K562 treated with DMSO at 1 percent for 24 hours (cell line): ENCODE measurements around the gene CTXN1. TPM values are rescaled to one million over a fixed set of nuclear protein-coding genes. Genes with fewer than 3 reads are reported as not detected.

Source experiments
- total RNA-seq: library from RNA; unstranded; fragments of 300-600 nt; gene quantifications from 2 replicates; pipeline ENCODE4 v1.2.3, GENCODE V29; 2022; ENCODE audit warnings: low read depth; ENCODE audit not compliant: insufficient read depth

Gene CTXN1
- 7.3 and 8.5 TPM in 2 replicates for total RNA-seq

DNA sequence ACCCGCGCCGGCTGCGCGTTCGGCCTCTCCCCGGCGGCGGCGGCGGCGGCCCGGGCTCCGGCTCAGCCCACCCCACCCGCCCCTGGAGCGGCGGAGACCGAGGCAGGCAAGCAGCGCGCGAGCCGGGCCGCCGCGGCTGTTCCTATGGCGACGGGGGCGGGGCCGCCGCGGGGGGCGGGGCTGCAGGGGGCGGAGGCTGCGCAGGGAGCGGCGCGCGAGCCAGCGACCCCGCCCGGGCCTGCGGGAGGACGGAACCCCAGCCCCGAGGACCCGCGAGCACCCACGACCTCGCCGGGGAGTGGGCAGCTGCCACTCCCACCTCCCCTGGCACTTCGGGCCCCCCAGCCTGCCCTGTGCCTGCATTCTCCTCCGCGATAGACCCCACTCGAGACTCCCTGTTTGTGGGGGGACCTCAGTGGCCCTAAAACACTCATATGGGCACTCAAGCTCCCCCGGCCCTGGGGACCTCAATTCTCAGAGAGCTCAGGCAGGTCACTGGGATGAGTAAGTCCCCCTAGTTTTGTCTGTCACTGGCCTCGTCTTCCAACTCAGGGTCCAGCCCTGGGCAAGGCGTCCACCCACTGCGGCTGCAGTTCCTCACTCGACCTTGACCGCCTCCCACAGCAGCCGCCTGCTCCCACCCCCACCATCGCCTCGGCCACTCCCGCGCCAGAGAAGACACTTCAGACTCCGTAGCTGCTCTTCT is at the start of gene CTXN1:
Gene CTXN1, minus strand, starts transcription at position 115 of the 706 bp plus-strand sequence. CDS start 597 bp downstream, outside the sequence.

DNA sequence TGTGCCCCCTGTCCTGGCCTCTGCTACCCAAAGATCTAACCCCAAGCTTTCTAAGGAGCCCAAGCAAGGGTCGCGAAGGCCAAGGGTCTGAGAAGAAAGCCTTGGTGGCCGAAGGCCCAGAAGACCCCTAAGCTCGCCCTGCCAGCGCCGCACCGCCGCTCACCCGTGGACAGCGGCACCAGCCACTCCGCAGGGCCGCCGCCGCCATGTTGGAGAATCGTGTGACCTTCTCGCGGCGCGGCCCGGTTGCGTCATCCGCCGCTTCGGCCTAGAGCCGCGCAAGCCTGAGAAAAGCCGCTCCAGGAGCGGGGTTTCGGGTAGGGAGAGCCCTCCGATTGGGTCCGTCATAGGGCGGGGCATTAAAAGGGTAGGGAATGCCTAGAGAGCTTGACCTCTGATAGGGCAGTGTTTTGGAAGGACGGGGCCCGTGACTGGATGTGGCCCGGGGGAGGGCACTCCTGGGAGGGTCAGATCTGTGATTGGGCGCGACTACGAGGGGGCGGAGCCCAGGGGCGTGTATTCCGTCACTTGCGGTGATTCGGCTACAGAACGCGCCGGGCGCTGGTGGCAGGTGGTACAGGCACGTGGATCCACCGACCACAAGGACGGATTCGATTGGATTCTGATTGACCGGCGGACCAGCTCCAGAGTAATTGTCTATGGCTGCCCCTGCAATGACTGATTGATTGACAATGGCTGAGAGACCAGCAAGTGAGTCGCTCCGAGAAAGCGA is 17.7 kb upstream of the CTXN1 start, which contains the start of gene TIMM44:
Gene TIMM44, minus strand, starts transcription at position 223 of the 733 bp plus-strand sequence. Its CDS starts 15 bp downstream, at position 208.

DNA sequence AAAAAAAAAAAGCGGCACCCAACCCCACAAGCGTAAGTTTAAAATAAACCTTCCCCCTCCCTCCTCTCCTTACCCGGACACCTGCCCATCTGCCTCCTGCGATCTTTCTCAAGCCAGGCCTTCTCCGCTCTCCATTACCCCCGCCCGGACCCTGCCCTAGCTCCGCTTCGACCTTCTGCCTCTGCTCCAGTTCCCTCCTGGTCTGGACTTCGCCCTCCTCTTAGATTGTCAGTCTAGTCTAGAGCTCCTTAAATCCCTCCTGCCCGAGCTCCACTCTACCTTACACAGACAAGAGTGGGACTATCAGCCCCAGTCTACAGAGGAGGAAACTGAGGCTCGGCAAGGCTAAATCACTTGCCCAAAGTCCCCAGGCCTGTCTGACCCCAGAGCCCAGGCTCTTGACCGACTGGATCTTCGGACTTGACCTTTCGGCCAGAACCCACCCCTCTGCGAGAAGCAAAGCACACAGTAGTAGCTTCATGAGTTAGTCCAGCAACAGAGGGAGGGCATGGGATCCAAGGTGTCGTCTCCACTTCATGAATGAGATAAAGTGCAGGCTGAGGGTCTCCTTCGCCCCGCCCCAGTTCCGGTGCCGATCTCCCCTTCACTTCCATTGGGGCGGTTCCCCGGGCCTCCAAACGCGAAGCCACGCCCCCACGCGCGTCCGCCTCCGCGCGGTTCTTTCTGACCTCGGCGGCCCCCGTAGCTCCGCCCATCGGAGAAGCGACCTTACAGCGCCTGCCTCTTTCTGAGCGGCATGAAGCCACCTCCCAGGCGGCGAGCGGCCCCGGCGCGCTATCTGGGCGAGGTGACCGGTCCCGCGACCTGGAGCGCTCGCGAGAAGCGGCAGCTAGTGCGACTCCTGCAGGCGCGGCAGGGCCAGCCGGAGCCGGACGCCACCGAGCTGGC is 6.1 kb downstream of the CTXN1 start, which contains the start of gene SNAPC2:
Gene SNAPC2, plus strand, starts transcription at position 729 of the 909 bp plus-strand sequence. Its CDS starts 29 bp downstream, at position 758.

DNA sequence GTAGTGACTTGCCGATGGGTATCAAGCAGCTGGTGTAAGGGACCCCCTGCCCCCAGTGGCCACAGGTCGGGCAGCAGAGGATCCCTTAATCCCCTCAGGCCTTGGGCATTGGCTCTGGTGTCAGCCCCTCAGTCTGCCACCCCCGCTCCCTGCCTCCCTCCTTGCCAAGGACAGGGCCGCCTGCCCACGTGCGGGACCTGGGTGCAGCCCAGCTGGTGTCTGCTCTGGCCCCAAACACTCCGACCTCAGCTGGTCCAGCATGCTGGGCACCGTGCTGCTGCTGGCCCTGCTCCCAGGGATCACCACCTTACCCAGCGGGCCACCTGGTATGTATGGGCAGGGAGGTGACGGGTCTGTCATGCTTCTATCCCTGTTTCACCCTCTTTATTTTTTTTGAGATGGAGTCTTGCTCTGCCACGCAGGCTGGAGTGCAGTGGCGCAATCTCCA is 11.3 kb downstream of the CTXN1 start, which contains the start of gene TGFBR3L:
Gene TGFBR3L, plus strand, starts transcription at position 233 of the 448 bp plus-strand sequence.

DNA sequence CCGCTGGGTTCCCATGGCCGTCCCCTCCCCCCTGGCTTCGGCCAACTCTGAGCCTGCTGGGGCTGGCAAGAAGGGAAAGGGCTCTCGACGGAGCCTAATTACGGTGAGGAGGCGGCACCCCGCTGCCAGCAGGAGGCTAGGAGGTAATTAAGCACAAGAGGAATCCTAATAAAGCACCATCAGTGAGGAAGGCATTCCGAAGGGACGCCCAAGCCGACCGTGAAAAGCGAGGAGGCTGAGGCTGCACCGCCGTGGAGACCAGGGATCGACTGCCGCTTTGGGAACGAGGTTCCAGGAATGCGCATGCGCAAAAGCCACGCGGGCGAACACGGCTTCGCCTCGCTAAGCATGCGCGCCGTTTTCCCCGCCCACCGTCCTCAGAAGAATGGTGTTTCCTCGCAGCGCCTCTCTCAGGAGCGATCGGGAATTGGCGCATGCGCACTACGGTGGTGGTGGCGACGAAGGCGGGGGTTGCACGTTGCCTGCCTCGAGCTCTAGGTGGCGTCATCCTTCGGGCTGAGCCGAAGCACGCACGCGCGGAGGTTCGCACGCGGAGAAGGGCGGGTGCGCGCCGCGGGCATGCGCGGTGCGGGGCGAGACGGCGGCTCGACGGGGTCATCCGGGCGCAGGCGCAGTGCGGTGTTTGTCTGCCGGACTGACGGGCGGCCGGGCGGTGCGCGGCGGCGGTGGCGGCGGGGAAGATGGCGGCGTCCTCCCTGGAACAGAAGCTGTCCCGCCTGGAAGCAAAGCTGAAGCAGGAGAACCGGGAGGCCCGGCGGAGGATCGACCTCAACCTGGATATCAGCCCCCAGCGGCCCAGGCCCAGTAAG is 22.5 kb downstream of the CTXN1 start, which contains the start of gene MAP2K7:
Gene MAP2K7, plus strand, starts transcription at position 634 of the 830 bp plus-strand sequence. Its CDS starts 68 bp downstream, at position 702.

DNA sequence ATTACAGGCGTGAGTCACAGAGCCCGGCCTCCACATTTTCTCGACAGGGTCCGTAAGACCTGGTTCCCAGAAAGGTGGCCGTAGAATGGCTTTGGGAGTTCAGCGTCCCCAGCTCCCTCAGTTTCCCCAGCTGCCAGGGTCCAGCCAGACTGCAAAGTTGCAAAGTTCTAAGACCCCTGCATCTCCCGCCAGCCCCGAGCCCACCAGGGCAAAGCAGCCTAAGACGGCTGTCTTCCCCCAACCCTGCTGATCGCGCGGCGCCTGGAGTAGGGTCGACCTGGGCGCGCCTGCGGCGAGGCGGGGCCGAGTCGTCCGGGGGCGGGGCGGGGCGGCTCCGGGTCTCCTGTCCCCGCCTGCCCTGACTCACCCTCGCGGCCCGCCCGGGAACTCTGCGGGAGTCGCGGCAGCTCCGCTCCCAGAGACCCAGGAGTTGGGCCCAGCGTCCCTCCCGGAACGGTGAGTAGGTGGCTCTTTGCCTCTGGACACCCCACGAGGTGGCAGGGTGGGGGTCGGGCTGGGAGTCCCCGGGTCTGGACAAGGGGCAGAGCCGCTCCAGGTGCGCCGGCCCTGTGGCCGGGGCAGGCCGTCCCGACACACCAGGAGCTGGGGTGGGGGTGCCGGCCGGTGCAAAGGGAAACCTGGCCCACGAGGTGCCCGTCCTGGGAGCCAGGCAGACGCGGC is 37.6 kb downstream of the CTXN1 start, which contains the start of gene LRRC8E:
Gene LRRC8E, plus strand, starts transcription at position 366 of the 681 bp plus-strand sequence. CDS start 7,094 bp downstream, outside the sequence.

Other genes with a start within 250 kb of the CTXN1 start
- gene MCEMP1, start 249.0 kb downstream of the CTXN1 start, total RNA-seq: 1.3 and 1.4 TPM in 2 replicates
- gene TRAPPC5, start 245.3 kb downstream of the CTXN1 start, total RNA-seq: 175 and 188 TPM in 2 replicates
- gene FCER2, start 224.0 kb downstream of the CTXN1 start, total RNA-seq: 0.70 and 0.95 TPM in 2 replicates
- not detected in 2 replicates for gene CLEC4G, start 194.0 kb downstream of the CTXN1 start, total RNA-seq
- gene CD209, start 178.6 kb downstream of the CTXN1 start, total RNA-seq: not detected in 2 replicates
- 0.54 TPM in 1 of 2 replicates, not detected in the other for gene CLEC4M, start 162.9 kb downstream of the CTXN1 start, total RNA-seq
- gene EVI5L, start 95.9 kb downstream of the CTXN1 start, total RNA-seq: 16.1 and 19.9 TPM in 2 replicates
- 0.44 TPM in 1 of 2 replicates, not detected in the other for gene PRR36, start 51.7 kb downstream of the CTXN1 start, total RNA-seq
- 7.1 and 8.5 TPM in 2 replicates for gene LRRC8E, start 37.6 kb downstream of the CTXN1 start, total RNA-seq
- gene MAP2K7, start 22.3 kb downstream of the CTXN1 start, total RNA-seq: 40.0 and 44.3 TPM in 2 replicates
- 2.2 and 3.2 TPM in 2 replicates for gene TGFBR3L, start 11.3 kb downstream of the CTXN1 start, total RNA-seq
- gene SNAPC2, start 5.8 kb downstream of the CTXN1 start, total RNA-seq: 50.8 and 53.9 TPM in 2 replicates
- 141 and 148 TPM in 2 replicates for gene TIMM44, start 17.5 kb upstream of the CTXN1 start, total RNA-seq
- gene ELAVL1, start 79.5 kb upstream of the CTXN1 start, total RNA-seq: 76.0 and 85.4 TPM in 2 replicates
- gene CCL25, start 126.6 kb upstream of the CTXN1 start, total RNA-seq: not detected in 2 replicates
- gene FBN3, start 223.5 kb upstream of the CTXN1 start, total RNA-seq: 0.08 and 0.12 TPM in 2 replicates